IPS DF 4.7 (cell line): ENCODE measurements around the gene GALNT18.

ENCODE experiments used
- DNase-seq: peaks from one replicate; pipeline ENCODE4 v3.0.0-alpha.2; 2013; ENCODE audit warnings: low spot score; ENCODE audit errors: extremely low read depth

Gene GALNT18

GRCh38 chr11:11281626-11282025 lies 340.2 kb downstream of the GALNT18 start:
- DNase-seq: no peak

- no peak for DNase-seq
Measured at GRCh38 chr11:11280826-11281225, 341.0 kb downstream of the GALNT18 start.

GRCh38 chr11:11279956-11280689 lies 341.7 kb downstream of the GALNT18 start:
- no peak for DNase-seq

GRCh38 chr11:11272254-11272653 lies 349.6 kb downstream of the GALNT18 start:
- DNase-seq: no peak

- DNase-seq: no peak
Measured at GRCh38 chr11:11270236-11270775, 351.5 kb downstream of the GALNT18 start.

GRCh38 chr11:11268706-11269105 lies 353.1 kb downstream of the GALNT18 start:
- DNase-seq: no peak

- DNase-seq: no peak
Measured at GRCh38 chr11:11268119-11268518, 353.7 kb downstream of the GALNT18 start.

GRCh38 chr11:11267312-11267711 lies 354.5 kb downstream of the GALNT18 start:
- DNase-seq: no peak

- peak; percentile 46 for DNase-seq
Measured at GRCh38 chr11:11265994-11266606, 355.7 kb downstream of the GALNT18 start.

GRCh38 chr11:11265320-11265719 lies 356.5 kb downstream of the GALNT18 start:
- DNase-seq: no peak

GRCh38 chr11:11263238-11264005 lies 358.4 kb downstream of the GALNT18 start:
- no peak for DNase-seq

GRCh38 chr11:11262171-11262920 lies 359.5 kb downstream of the GALNT18 start:
- no peak for DNase-seq

GRCh38 chr11:11261629-11262028 lies 360.2 kb downstream of the GALNT18 start:
- no peak for DNase-seq

- no peak for DNase-seq
Measured at GRCh38 chr11:11260903-11261302, 360.9 kb downstream of the GALNT18 start.

GRCh38 chr11:11253995-11254394 lies 367.8 kb downstream of the GALNT18 start:
- no peak for DNase-seq

- no peak for DNase-seq
Measured at GRCh38 chr11:11253497-11253896, 368.3 kb downstream of the GALNT18 start.

- no peak for DNase-seq
Measured at GRCh38 chr11:11252403-11252802, 369.4 kb downstream of the GALNT18 start.

GRCh38 chr11:11251394-11251970 lies 370.3 kb downstream of the GALNT18 start:
- DNase-seq: no peak

- DNase-seq: no peak
Measured at GRCh38 chr11:11250470-11250869, 371.3 kb downstream of the GALNT18 start.

- no peak for DNase-seq
Measured at GRCh38 chr11:11247576-11247975, 374.2 kb downstream of the GALNT18 start.

GRCh38 chr11:11247086-11247485 lies 374.7 kb downstream of the GALNT18 start:
- DNase-seq: no peak
